ENCODE results near the gene GRAMD1B.

DNA sequence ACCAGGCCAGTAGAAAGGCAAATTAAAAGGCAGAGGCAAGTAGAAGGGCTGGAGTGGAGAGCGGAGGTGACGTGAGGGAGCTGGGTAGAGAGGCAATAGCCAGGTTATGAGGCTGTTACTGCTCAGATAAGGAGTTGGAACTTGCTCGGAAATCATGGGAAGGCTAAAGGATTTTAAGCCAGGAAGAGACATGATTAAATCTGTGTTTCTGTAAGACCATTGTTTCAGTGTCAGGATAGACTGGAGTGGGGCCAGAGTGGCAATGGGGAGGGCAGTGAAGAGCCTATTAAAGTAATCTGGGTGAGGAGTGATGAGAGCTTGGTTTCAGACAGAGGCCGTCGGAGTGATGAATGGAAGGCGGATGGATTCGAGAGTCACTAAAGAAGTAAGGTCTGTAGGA, 39.0 kb downstream of the GRAMD1B start:
- TF ChIP-seq, protein P1, sequence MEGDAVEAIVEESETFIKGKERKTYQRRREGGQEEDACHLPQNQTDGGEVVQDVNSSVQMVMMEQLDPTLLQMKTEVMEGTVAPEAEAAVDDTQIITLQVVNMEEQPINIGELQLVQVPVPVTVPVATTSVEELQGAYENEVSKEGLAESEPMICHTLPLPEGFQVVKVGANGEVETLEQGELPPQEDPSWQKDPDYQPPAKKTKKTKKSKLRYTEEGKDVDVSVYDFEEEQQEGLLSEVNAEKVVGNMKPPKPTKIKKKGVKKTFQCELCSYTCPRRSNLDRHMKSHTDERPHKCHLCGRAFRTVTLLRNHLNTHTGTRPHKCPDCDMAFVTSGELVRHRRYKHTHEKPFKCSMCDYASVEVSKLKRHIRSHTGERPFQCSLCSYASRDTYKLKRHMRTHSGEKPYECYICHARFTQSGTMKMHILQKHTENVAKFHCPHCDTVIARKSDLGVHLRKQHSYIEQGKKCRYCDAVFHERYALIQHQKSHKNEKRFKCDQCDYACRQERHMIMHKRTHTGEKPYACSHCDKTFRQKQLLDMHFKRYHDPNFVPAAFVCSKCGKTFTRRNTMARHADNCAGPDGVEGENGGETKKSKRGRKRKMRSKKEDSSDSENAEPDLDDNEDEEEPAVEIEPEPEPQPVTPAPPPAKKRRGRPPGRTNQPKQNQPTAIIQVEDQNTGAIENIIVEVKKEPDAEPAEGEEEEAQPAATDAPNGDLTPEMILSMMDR (IDR thresholded peaks at IDR 0.05), result no peak
- TF ChIP-seq POLR2A (IDR thresholded peaks at IDR 0.05), result no peak
- no peak for TF ChIP-seq EP300 (IDR thresholded peaks at IDR 0.05)
